GM20431 (cell line): ENCODE measurements around the gene IPO4.
"Not testable (repeated sequence)": the region's sequence is repeated elsewhere in the genome, so short reads cannot be mapped to it uniquely, and the experiment has no call there.

Source experiments
- in situ Hi-C: fragments of 300-500 bp; cut with MseI, MboI; formaldehyde crosslinking; loops from one replicate; pipeline ENCODE4 v1.15.0; 2020; ENCODE audit warnings: low sequenced_read_pairs; ENCODE audit not compliant: unreplicated experiment

Gene IPO4

DNA sequence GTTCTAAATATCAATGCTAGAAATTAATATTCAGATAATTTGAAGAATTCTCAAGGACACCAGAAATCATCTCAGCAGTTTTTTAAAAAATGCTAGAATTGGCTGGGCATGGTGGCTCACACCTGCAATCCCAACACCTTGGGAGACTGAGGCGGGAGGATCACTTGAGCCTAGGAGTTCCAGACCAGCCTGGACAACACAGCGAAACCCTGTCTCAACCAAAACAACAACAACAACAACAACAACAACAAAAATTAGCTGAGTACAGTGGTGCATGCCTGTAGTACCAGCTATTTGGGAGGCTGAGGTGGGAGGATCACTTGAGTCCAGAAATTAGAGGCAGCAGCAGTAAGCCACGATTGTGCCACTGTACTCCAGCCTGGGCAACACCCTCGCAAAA lies 30.5 kb upstream of the IPO4 start:
- in situ Hi-C loops: no loop called here

GRCh38 chr14:24216876-24217275 lies 28.3 kb upstream of the IPO4 start:
- in situ Hi-C loops: not testable (repeated sequence)

DNA sequence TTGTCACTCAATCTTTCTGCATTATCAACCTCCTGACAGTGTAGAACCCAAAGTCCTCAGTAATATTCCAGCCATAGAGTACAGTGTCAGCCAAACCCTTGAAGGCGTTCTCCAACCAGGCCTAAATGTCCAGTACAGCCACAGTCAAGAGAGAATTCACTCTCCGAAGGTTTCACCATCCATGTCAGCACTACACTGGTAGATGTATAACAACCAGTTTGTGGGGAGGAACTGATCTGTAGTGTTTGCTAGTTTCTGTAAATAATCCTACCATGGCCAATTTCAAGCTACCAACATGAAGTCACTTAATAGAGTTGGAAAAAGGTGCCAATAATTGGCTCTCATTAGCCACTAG lies 27.7 kb upstream of the IPO4 start:
- in situ Hi-C loops: no loop called here

DNA sequence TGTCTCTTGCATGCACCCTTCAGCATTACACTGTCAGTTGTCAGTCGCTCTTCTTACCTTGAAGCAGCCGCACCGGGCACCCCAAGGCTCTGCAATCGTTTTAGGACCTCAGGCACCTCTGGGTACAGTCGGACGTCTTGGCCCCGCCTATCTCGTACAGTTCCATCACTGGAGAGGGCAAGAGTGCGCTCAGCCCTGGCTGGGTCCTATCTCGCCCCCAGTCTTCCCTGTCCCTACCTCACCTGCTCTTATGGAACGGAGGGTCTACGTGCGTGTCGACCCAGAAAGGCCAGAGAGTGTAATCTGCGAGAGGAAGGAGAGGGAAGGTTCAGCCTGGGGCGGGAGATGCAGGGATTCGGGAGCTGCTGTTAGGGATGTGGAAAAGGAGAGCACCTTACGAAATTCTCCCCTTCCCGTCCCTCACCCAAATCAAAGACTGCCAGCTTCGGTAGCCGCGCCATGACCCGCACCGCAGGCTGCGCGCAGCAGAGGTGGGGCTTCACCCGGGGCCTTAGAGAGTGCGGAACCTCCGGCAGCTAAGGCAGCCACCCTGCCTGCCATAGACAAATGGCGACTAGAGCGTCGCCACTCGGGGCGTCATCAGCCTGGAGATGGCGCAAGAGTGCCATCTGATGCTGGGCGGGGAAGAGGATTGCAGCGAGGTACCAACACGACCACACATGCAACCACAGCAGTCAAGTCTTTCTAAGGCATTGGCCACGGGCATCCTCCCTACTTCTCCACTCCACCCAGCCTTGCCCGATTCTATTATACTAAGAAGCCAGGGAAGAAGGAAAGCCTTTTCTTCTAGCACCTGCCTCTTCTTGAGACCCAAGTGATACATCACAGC lies 27.1 kb upstream of the IPO4 start, which contains the start of gene MDP1:
MDP1 (minus strand) TSS at position 572 of the 850 bp plus-strand sequence; CDS start at position 461, 111 bp downstream.
- in situ Hi-C loops: no loop called here

- in situ Hi-C loops: no loop called here
Observed at GRCh38 chr14:24213866-24214662, 25.4 kb upstream of the IPO4 start.

DNA sequence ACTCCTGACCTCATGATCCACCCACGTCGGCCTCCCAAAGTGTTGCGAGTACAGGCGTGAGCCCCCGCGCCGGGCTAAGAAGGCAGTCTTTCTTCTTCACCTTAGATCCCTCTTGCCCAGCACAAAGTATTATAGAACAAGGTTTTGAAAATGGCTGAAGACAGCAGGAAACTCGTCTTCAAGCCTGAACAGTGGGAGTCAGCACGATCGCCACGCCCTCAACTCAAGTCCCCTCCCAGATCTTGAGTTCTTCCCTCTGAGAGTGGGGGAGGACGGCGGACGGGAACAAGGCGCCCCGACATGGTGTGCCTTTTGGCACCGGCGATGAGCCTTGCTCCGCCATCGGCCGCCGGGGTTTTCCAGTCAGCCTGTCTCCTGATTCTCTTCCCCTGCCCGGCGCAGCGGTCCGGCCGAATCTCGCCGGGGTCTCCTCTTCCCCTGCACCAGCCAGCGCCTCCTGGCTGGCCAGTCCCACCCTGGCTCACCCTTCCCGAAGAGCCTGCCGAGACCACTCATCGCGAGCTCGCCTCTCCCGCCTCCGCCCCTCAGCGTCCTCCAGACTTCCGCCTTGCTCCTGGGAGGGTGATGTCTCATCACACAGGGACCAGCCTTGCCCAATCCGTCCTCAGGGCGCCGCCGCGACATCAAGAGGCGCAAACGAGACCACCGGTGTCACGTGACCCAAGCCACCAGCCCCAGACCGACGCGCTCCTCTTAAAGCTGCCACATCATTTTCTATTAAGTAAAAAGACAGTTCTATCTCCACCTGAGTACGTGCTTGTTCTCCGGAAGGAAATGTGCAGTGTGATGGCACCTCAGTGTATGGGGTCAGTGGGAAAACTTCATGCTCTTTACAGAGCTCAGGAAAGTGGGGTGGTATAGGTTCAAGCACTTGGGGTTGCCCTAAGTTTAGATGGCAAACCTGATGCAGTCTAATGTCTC lies 24.6 kb upstream of the IPO4 start, which contains the start of gene CHMP4A:
CHMP4A (minus strand) TSS at position 565 of the 942 bp plus-strand sequence; CDS start at position 516, 49 bp downstream.
- in situ Hi-C loops: no loop called here

DNA sequence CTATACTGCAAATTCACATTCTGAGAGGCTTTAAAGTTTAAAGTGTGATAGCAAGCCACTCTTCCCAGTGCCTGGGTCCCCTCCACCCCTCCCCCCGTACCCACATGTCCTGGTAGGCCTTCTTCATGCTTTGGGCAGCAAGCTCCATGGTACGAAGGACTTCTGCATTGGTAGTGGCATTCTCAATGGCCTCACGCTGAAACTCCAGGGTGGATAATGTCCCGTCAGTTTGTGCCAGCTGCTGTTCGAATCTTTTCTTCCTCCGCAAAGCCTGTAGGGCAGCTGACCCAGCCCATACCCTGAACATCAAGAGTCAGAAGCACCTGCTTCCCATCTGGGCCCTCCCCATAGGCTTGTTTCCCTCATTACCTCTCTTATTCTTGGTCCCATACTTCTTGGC lies 22.7 kb upstream of the IPO4 start:
- in situ Hi-C loops: no loop called here

- in situ Hi-C loops: no loop called here
Observed at GRCh38 chr14:24207625-24208024, 19.0 kb upstream of the IPO4 start.

DNA sequence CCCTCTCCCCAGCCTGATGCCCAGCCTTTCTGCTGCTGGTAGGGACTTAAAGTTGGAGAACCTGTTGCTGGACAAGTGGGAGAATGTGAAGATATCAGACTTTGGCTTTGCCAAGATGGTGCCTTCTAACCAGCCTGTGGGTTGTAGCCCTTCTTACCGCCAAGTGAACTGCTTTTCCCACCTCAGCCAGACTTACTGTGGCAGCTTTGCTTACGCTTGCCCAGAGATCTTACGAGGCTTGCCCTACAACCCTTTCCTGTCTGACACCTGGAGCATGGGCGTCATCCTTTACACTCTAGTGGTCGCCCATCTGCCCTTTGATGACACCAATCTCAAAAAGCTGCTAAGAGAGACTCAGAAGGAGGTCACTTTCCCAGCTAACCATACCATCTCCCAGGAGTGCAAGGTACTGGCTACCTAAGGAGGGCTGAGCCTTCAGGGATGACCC lies 18.5 kb upstream of the IPO4 start:
- in situ Hi-C loops: no loop called here

- in situ Hi-C loops: no loop called here
Observed at GRCh38 chr14:24206260-24207103, 17.9 kb upstream of the IPO4 start.

GRCh38 chr14:24204163-24205146 lies 15.8 kb upstream of the IPO4 start:
- in situ Hi-C loops: no loop called here

- in situ Hi-C loops: not testable (repeated sequence)
Observed at GRCh38 chr14:24203249-24203886, 14.8 kb upstream of the IPO4 start.

DNA sequence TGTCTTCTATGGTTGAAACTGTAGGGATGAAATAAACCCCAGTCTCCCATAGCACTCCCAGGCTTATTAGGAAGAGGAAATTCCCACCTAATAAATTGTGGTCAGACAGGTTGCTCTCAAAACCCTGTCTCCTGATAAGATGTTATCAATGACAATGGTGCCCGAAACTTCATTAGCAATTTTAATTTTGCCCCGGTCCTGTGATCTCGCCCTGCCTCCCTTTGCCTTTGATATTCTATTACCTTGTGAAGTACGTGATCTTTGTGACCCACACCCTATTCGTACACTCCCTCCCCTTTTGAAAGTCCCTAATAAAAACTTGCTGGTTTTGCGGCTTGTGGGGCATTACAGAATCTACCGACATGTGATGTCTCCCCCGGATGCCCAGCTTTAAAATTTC lies 13.9 kb upstream of the IPO4 start:
- in situ Hi-C loops: not testable (repeated sequence)

- in situ Hi-C loops: no loop called here
Observed at GRCh38 chr14:24198814-24199524, 10.4 kb upstream of the IPO4 start.

GRCh38 chr14:24197056-24197450 lies 8.4 kb upstream of the IPO4 start:
- in situ Hi-C loops: no loop called here

GRCh38 chr14:24196071-24197055 lies 7.7 kb upstream of the IPO4 start:
- in situ Hi-C loops: no loop called here
